Skin epidermis (tissue), 12 donors: Measurements from ENCODE around the gene ZNF200.
"Not testable (repeated sequence)": the region's sequence is repeated elsewhere in the genome, so short reads cannot be mapped to it uniquely, and the experiment has no call there.

ENCODE experiments used
- H3K27ac ChIP-seq, 21 experiments: fragments of 200-600 bp; sonication (generic) in 11 of 21; one replicate each; pipeline ENCODE4 v1.5.0; 2020; ENCODE audit warnings: mild to moderate bottlenecking in 3 of 21, inconsistent platforms in 2 of 21, moderate library complexity in 2 of 21
- H3K4me3 ChIP-seq, 7 experiments: fragments of 200-600 bp; sonication (generic) in 2 of 7; one replicate each; pipeline ENCODE4 v1.5.0; 2020; ENCODE audit warnings: inconsistent platforms in 2 of 7, mild to moderate bottlenecking in 2 of 7, moderate library complexity in 1 of 7

The ZNF200 gene

DNA sequence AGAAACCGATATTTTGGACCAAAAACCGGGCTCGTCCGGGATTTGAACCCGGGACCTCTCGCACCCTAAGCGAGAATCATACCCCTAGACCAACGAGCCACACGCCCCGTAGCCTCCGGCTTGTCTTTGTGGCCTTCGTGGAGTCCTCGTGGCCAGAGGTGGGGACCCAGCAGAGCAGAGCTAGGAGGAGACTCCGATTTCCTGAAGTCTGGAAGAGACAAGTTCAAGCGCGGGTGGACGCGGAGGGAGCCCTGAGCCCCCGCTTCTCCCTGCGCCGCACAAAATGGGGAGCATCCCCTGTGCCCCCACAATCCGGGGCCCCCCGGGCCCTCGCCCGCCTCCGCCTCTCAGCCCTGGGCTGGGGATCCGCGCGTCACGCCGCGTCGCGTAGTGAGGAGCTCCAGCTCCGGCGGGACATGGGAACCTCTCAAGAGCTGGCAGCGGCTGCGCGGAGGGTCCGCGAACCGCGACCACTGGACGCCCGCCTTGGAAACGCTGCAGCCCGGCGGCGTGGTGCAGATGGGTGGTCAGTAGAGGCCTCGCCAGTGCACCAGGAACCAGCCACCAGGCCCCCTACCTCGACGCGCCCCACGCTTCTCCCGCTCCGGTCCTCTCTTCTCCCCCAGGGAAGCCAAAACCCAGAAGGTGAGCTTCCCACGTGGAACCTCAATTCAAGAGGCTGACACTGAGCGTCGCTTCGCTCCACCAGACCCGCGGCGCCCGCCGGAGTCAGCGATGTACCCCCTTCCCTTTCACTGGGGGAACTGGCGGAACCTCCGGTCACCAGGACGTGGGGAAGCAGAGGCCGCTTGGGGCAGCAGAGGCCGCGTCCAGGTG, 52.1 kb downstream of the ZNF200 start:
- peak overlapping the region in 6 of 7 experiments; percentile 4 to 23 (median 12) for H3K4me3 ChIP-seq
- no peak overlapping the region for H3K27ac ChIP-seq

DNA sequence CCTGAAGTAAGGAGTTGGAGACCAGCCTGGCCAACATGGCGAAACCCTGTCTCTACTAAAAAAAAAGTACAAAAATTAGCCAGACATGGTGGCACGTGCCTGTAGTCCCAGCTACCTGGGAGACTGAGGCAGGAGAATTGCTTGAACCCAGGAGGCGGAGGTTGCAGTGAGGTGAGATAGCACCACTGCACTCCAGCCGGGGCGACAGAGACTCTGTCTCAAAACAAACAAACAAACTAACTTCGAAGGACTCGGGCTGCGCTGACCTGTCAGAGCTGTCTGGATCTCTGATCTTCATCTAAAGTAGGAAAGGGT, 52.7 kb downstream of the ZNF200 start:
- H3K27ac ChIP-seq, H3K4me3 ChIP-seq: not testable (repeated sequence)

DNA sequence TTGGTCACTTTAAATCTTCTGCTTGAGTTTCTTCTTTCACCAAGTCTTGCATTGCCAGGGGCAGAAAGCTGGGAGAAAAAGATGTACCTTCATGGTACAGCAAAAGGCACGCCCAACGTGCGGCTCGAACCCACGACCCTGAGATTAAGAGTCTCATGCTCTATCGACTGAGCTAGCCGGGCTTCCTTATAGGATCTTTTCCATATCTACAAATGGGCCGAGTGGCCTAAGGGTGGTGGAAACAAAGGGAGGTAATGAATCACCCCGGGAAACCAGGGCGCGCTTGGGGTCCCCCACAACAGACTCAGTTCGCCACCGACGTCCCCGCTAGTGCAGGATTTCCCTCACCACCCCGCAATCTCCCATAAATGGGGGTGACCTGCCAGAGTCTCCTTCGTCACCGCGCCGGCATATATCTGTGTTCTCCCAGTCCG, 54.5 kb downstream of the ZNF200 start:
- no peak overlapping the region for H3K27ac ChIP-seq
- no peak overlapping the region for H3K4me3 ChIP-seq

DNA sequence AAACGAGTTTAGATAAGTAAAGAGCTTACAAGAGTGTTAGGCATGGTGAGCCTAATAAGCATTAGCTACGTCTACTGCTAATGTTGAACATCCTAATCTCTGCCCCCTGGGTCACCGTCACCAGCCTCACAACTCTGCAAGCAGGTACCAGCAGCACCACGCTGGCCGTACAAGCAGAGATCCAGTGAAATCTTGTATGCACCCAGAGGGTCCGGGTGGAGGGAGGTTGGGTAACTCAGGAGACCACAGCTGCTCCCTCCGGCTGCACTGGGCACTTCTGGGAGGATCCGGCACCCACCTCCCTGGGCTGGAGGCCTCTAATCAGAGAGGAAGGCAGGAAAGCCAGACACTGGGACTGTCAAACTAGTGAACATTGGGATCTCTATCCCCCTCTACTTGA, 55.3 kb downstream of the ZNF200 start:
- H3K27ac ChIP-seq = no peak overlapping the region
- no peak overlapping the region for H3K4me3 ChIP-seq

DNA sequence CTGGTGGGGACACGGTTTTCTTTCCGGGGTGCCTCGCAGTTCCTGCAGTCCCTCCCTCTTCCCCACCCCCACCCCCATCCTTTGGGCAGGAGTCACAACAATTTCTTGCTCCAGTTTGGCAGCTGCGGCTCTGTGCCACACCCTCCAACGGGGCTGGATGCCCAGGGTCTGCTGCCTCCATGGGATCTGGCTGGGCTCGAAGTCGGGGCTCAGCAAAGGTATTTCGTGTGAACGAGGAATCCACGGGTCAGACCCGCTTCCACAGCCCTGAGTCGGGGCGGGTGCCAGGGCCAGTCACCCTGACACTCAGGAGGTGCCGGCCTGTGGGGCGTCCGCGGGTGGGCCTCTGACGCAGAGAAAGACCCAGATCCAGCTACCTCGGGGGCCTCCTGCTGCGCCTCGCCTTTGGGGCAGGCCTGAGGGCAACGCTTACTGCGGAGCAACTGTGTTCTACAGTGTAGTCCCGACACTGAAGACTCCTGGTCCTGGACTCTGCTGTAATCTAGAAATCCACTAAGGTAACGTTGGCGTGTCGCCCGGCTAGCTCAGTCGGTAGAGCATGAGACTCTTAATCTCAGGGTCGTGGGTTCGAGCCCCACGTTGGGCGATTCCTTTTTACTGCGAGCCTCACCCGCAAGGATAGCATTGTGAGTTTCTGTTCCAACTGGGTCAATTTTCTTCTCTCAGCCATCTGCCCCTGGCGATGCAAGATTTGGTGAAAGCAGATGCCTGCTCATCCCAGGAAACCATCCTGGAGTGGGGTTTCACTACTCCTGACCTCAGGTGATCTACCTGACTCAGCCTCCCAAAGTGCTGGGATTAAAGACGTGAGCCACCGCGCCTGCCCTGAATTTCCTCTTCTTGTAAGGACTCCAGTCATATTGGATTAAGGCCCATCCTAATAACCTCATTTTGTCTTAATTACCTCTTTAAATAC, 59.5 kb downstream of the ZNF200 start:
- H3K27ac ChIP-seq = no peak overlapping the region
- no peak overlapping the region for H3K4me3 ChIP-seq

DNA sequence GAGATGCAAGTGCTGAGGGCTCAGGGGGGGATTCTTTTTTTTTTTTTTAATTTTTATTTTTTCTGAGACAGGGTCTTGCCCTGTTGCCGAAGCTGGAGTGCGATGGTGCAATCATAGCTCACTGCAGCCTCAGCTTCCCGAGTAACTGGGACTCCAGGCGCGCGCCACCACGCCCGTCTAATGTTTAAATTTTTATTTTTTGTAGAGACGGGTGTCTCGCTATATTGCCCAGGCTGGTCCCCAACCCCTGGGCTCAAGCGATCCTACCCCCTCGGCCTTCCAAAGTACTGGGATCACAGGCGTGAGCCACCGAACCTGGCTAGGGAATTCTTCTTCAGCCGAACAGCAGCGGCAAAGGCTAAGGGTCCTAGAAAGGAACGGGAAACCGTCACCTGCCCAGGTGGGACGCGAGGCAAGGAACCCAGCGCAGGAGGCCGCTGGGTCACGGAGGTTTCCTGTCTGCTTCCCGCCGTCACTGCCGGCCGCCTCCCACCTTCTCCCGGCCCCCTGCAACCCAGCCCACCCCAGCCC, 60.3 kb downstream of the ZNF200 start:
- H3K4me3 ChIP-seq = no peak overlapping the region
- H3K27ac ChIP-seq = no peak overlapping the region

DNA sequence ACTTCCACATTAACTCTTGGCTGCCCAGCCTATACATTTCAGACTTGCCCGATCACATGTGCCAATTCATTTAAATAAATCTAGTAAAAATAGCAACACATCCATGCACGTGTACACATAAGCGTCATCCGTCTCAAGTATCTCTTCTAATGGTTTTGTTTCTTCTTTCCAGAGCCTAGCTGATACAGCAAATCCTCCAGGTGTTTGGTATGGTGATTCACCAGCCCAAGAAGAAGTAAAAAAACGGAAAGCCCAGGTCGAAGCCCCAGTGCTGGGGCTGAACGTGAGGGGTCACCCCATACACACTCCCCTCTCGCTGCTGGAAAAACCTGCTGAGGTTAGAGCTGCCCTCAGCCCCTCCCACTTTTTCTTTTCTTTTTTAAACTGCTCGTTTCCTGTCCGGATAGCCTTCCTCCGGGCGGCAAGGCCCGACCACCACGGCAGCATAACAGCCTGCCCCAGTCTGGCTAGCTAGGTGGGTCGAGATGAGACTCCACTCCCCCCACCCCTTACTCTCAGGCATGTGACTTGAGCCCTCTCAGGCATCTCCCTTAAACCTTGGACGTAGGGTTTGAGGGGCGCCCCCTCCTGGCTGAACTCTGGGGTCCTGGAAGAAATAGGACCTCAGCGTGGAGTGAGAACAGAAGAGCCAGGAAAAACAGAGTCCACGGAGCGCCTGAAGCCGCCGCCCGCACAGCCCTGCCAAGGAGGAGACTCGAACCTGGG, 60.9 kb downstream of the ZNF200 start:
- H3K4me3 ChIP-seq = no peak overlapping the region
- no peak overlapping the region for H3K27ac ChIP-seq
